Adrenal gland (tissue), 12 donors: ENCODE data around the gene IGFBPL1. TPM values are rescaled to one million over a fixed set of nuclear protein-coding genes. Genes with fewer than 3 reads are reported as not detected.

Experiments used
- DNase-seq, 7 donors: peaks; one replicate each; pipeline ENCODE4 v3.0.0-alpha.2; 2019 to 2020
- H3K27ac ChIP-seq, 5 donors: fragments of 200-600 bp; sonication (generic) in 4 of 5; 1 replicate in 3 of 5; 2 replicates in 2 of 5; pipeline versions ENCODE4 v1.5.1 to v1.8.0; 2016 to 2020; ENCODE audit warnings: mild to moderate bottlenecking in 1 of 5
- H3K27me3 ChIP-seq: fragments of 200-600 bp; 2 replicates; pipeline ENCODE4 v1.8.0; 2021
- H3K36me3 ChIP-seq, 2 donors: fragments of 200-600 bp; replicated peaks in 1 of 2; 1 replicate in 1 of 2; 2 replicates in 1 of 2; pipeline versions ENCODE4 v1.5.1 to v1.8.0; 2018 to 2022
- H3K4me1 ChIP-seq, 2 donors: fragments of 200-600 bp; replicated peaks in 1 of 2; 1 replicate in 1 of 2; 2 replicates in 1 of 2; pipeline versions ENCODE4 v1.5.1 to v1.8.0; 2018 to 2021
- H3K4me3 ChIP-seq, 4 donors: fragments of 200-600 bp; sonication (generic) in 3 of 4; one replicate each; pipeline ENCODE4 v1.5.1; 2016 to 2018
- H3K9me3 ChIP-seq, 3 donors: fragments of 200-600 bp; sonication (generic) in 1 of 3; replicated peaks in 1 of 3; 1 replicate in 2 of 3; 2 replicates in 1 of 3; pipeline versions ENCODE4 v1.5.1 to v1.8.0; 2016 to 2021
- CTCF ChIP-seq, 6 experiments: fragments of 450-650 bp in 4 of 6; fragments of 200-600 bp in 2 of 6; sonication (generic) in 1 of 6; IDR thresholded peaks; 1 replicate in 5 of 6; 2 replicates in 1 of 6; pipeline versions ENCODE4 v1.5.1 to v1.8.0; 2016 to 2021; ENCODE audit warnings: antibody characterized with exemption in 6 of 6, mild to moderate bottlenecking in 2 of 6, moderate library complexity in 1 of 6
- POLR2A ChIP-seq, 2 donors: fragments of 450-650 bp; IDR thresholded peaks; one replicate each; pipeline ENCODE4 v1.6.1; 2017; ENCODE audit warnings: antibody characterized with exemption in 2 of 2, mild to moderate bottlenecking in 2 of 2, moderate library complexity in 1 of 2
- WGBS, 4 donors: extraction: QIAGEN DNeasy Blood & Tissue Kit in 2 of 4; methylation state at CpG; one replicate each; pipeline versions ENCODE4 v1.1.5 to v1.1.7; 2013 to 2017; 5-methylcytosine and 5-hydroxymethylcytosine counted together
- intact Hi-C, 2 donors: fragments of 100-400 bp; cut with DNase I; formaldehyde crosslinking; loops; one replicate each; pipeline versions ENCODE4 v1.14.1 to v1.15.0; 2022 to 2023
- polyA plus RNA-seq, 3 donors: library from polyadenylated mRNA; stranded (reverse); fragments of 200-250 nt in 2 of 3; fragments of 350-450 nt in 1 of 3; fragmentation: Illumina TruSeq in 1 of 3; extraction: RNeasy Lipid Tissue Mini Kit (QIAGEN cat#74804) in 1 of 3; gene quantifications; one replicate each; pipeline ENCODE4 v1.2.3, GENCODE V29; 2013 to 2014
- total RNA-seq, 9 donors: library from RNA; depleted of rRNA in 4 of 9; stranded (reverse); fragments of >200 nt in 4 of 9; fragments of 120-200 nt in 1 of 9; fragmentation: NEBNext Ultra II Directional in 1 of 9; extraction: Animal tissue kit (Norgen Biotek cat#: 25700) in 1 of 9; gene quantifications; one replicate each; pipeline versions ENCODE4 v1.1.0 to v1.2.4, GENCODE V29; 2013 to 2023
- donor health status: healthy with polysubstance abuse.
- donor health status: Bipolar disorder and iron deficiency.
- donor health status: DM: yes; HTN: yes; CAD: no.
- donor health status: DM: no; HTN: no; CAD: no.
- donor health status: DM: no; HTN: no; CAD: no.
- donor health status: DM: yes; HTN: yes; CAD: no.

Gene IGFBPL1
- total and polyA plus RNA-seq, 12 donors, result 0.17 to 5.2 (median 1.5) TPM; not detected in 4

GRCh38 chr9:38374847-38375571 is 49.2 kb downstream of the IGFBPL1 start:
- no peaks in the 10 kb centered on the region for H3K9me3 ChIP-seq
- 81 to 89% (median 85%) methylated on average over 5 of the region's 5 CpGs for WGBS, 4 donors
- no peaks in the 10 kb centered on the region for H3K4me1 ChIP-seq
- no peak overlapping the region for H3K4me3 ChIP-seq
- no peaks in the 10 kb centered on the region for H3K36me3 ChIP-seq
- TF ChIP-seq CTCF (IDR thresholded peaks at IDR 0.05), result no peak
- TF ChIP-seq POLR2A (IDR thresholded peaks at IDR 0.05), result no peak
- intact Hi-C loops, result loop anchor here in 1 of 2 donors (10.0 kb wide), 1 partner anchor 60 kb away; no protein-coding TSS in a partner anchor
- no peaks in the 10 kb centered on the region for H3K27me3 ChIP-seq
- no peak for DNase-seq
- no peak overlapping the region for H3K27ac ChIP-seq

GRCh38 chr9:38373679-38374078 is 50.6 kb downstream of the IGFBPL1 start:
- intact Hi-C loops, result loop anchor here in 1 of 2 donors (10.0 kb wide), 1 partner anchor 61 kb away; no protein-coding TSS in a partner anchor
- H3K9me3 ChIP-seq, result no peaks in the 10 kb centered on the region
- TF ChIP-seq CTCF (IDR thresholded peaks at IDR 0.05), result no peak
- no peak for TF ChIP-seq POLR2A (IDR thresholded peaks at IDR 0.05)
- no peak overlapping the region for H3K27ac ChIP-seq
- H3K4me3 ChIP-seq, result no peak overlapping the region
- H3K4me1 ChIP-seq, result no peaks in the 10 kb centered on the region
- 58 to 77% (median 73%) methylated on average over 3 of the region's 3 CpGs for WGBS, 4 donors
- no peak for DNase-seq
- no peaks in the 10 kb centered on the region for H3K27me3 ChIP-seq
- H3K36me3 ChIP-seq, result no peaks in the 10 kb centered on the region

- Histone ChIP-seq H3K36me3 (no peaks in the 10 kb centered on the region), H3K4me3 (no peak overlapping the region), H3K27ac (no peak overlapping the region), H3K27me3 (no peaks in the 10 kb centered on the region), H3K4me1 (no peaks in the 10 kb centered on the region), H3K9me3 (no peaks in the 10 kb centered on the region)
- peak in 1 of 7 donors; percentile 18 for DNase-seq
- intact Hi-C loops, result loop anchor here in 1 of 2 donors (10.0 kb wide), 1 partner anchor 62 kb away; no protein-coding TSS in a partner anchor
- TF ChIP-seq CTCF (IDR thresholded peaks at IDR 0.05) (no peak), POLR2A (IDR thresholded peaks at IDR 0.05) (no peak)
- WGBS, 4 donors, result 75 to 78% (median 77%) methylated on average over 10 of the region's 10 CpGs
These were observed 51.3 kb downstream of the IGFBPL1 start for GRCh38 chr9:38372762-38373619.

GRCh38 chr9:38371495-38371894 is 52.8 kb downstream of the IGFBPL1 start:
- Histone ChIP-seq H3K4me3 (no peak overlapping the region), H3K27ac (no peak overlapping the region), H3K4me1 (no peaks in the 10 kb centered on the region), H3K27me3 (no peaks in the 10 kb centered on the region), H3K36me3 (no peaks in the 10 kb centered on the region), H3K9me3 (no peaks in the 10 kb centered on the region)
- DNase-seq, result peak in 6 of 7 donors; percentile 26 to 63 (median 32)
- intact Hi-C loops, result loop anchor here in 1 of 2 donors (10.0 kb wide), 1 partner anchor 63 kb away; no protein-coding TSS in a partner anchor
- WGBS, 4 donors, result 77 to 80% (median 78%) methylated on average over 2 of the region's 2 CpGs
- TF ChIP-seq POLR2A (IDR thresholded peaks at IDR 0.05) (no peak), CTCF (IDR thresholded peaks at IDR 0.05) (peak in 3 of 6 experiments; percentile 31 to 40 (median 34))
